ENCODE results near the gene TNS3. TPM values are rescaled to one million over a fixed set of nuclear protein-coding genes. Genes with fewer than 3 reads are reported as not detected.
"Not testable (repeated sequence)": the region's sequence is repeated elsewhere in the genome, so short reads cannot be mapped to it uniquely, and the experiment has no call there.

The TNS3 gene
- total RNA-seq, 1 donor from 2014 or later, result 92.9 TPM

DNA sequence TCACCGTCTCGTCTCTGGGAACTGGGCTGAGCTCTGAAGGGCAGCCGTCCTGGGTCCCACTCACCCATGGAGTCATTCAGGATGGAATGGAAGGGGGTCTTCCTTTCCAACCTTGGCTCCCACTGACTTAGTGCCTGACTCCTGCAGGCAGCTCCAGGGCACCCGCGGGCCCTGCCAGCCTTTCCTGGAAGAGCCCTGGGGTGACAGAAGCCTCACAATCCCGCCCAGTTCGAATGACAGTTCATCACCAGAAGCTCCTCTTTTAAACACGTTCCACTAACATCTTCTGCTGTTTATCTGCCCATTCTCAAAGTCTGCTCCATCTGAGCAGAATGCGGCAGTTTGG, 110.6 kb downstream of the TNS3 start:
- peaks cover 35% of the 10 kb centered on the region for H4K20me1 ChIP-seq (ENCODE audit: insufficient read depth, low read length)
- no peak overlapping the region for H2AFZ ChIP-seq (ENCODE audit: low read depth, low read length)
- H3K9me3 ChIP-seq (ENCODE audit: insufficient read depth, low read depth, low read length), result no peaks in the 10 kb centered on the region
- no peak overlapping the region for H3K4me3 Mint-ChIP-seq (ENCODE audit: unreplicated experiment)
- DNase-seq (ENCODE audit: low read depth), result no peak
- TF ChIP-seq, protein P1, sequence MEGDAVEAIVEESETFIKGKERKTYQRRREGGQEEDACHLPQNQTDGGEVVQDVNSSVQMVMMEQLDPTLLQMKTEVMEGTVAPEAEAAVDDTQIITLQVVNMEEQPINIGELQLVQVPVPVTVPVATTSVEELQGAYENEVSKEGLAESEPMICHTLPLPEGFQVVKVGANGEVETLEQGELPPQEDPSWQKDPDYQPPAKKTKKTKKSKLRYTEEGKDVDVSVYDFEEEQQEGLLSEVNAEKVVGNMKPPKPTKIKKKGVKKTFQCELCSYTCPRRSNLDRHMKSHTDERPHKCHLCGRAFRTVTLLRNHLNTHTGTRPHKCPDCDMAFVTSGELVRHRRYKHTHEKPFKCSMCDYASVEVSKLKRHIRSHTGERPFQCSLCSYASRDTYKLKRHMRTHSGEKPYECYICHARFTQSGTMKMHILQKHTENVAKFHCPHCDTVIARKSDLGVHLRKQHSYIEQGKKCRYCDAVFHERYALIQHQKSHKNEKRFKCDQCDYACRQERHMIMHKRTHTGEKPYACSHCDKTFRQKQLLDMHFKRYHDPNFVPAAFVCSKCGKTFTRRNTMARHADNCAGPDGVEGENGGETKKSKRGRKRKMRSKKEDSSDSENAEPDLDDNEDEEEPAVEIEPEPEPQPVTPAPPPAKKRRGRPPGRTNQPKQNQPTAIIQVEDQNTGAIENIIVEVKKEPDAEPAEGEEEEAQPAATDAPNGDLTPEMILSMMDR (IDR thresholded peaks at IDR 0.05; ENCODE audit: insufficient read depth, low read depth, low read length), result no peak
- no peak for TF ChIP-seq EZH2 (IDR thresholded peaks at IDR 0.05; ENCODE audit: insufficient read depth, low read length)
- H3K4me1 ChIP-seq (ENCODE audit: insufficient read depth, low read length), result peaks cover 15% of the 10 kb centered on the region
- H3K79me2 ChIP-seq (ENCODE audit: insufficient read depth, low read length), result peaks cover 33% of the 10 kb centered on the region
- H3K9ac ChIP-seq (ENCODE audit: low read length), result no peak overlapping the region
- H3K4me1 Mint-ChIP-seq (ENCODE audit: low read depth, unreplicated experiment), result peaks cover 21% of the 10 kb centered on the region
- no peak overlapping the region for H3K4me2 ChIP-seq (ENCODE audit: low read length)
- no peak for FAIRE-seq
- H3K4me3 ChIP-seq (ENCODE audit: insufficient read depth, low read depth, low read length), result no peak overlapping the region
- peaks cover 2% of the 10 kb centered on the region for H3K36me3 ChIP-seq (ENCODE audit: insufficient read depth, low read length)
- H3K27ac ChIP-seq (ENCODE audit: low read depth, low read length), result no peak overlapping the region
- no peaks in the 10 kb centered on the region for H3K27me3 ChIP-seq (ENCODE audit: insufficient read depth, low read length)
- no peak overlapping the region for H3K27ac Mint-ChIP-seq (ENCODE audit: unreplicated experiment)
- H3K36me3 Mint-ChIP-seq (ENCODE audit: low read depth, unreplicated experiment), result peaks cover 21% of the 10 kb centered on the region
- H3K27me3 Mint-ChIP-seq (ENCODE audit: low read depth, unreplicated experiment), result no peaks in the 10 kb centered on the region
- H3K9me3 Mint-ChIP-seq (ENCODE audit: unreplicated experiment), result no peaks in the 10 kb centered on the region

DNA sequence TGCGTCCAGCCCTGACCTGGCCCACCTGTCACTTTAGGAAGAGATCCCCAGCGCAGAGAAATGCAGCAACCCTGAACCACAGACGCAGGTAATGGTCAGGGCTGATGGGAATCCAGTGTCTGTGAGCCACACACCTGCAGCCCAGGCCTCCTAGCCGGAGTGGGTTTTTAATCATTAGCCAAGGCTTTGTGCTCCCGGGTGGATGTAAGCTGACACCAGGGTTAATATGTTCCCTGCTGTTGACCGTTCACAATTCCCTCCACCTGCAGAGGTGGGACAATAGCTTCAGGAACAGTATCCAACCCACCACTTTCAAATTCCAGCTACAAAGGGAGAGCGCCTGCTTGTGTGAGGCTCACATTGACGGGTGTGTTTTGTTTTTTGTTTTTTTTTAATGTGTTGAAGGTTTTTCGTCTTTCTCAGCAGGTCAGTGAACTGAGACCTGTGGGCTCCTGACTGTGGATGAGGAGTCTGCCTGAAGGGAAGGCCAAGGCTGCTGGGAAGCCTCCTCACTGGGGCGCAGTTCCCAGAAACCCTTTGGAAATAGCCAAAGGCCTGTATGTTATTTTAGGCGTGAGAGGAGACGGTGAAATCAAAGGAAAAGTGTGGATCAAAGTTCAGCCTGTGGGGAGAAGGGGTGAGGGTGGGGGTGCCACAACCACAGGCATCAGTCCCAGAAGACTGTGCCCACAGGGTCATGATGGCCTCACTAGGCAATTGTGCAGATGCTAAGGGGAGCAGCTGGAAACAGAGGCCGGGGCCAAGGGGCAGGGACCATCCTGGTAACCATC, 111.1 kb downstream of the TNS3 start:
- no peaks in the 10 kb centered on the region for H3K27me3 Mint-ChIP-seq (ENCODE audit: low read depth, unreplicated experiment)
- H3K27ac Mint-ChIP-seq (ENCODE audit: unreplicated experiment), result no peak overlapping the region
- no peak overlapping the region for H3K4me2 ChIP-seq (ENCODE audit: low read length)
- no peak overlapping the region for H3K4me3 Mint-ChIP-seq (ENCODE audit: unreplicated experiment)
- no peak overlapping the region for H3K4me3 ChIP-seq (ENCODE audit: insufficient read depth, low read depth, low read length)
- no peaks in the 10 kb centered on the region for H3K27me3 ChIP-seq (ENCODE audit: insufficient read depth, low read length)
- no peak overlapping the region for H3K27ac ChIP-seq (ENCODE audit: low read depth, low read length)
- peaks cover 20% of the 10 kb centered on the region for H3K36me3 Mint-ChIP-seq (ENCODE audit: low read depth, unreplicated experiment)
- TF ChIP-seq, protein P1 (IDR thresholded peaks at IDR 0.05; ENCODE audit: insufficient read depth, low read depth, low read length), result no peak
- H3K4me1 Mint-ChIP-seq (ENCODE audit: low read depth, unreplicated experiment), result peaks cover 16% of the 10 kb centered on the region
- H3K9me3 Mint-ChIP-seq (ENCODE audit: unreplicated experiment), result no peaks in the 10 kb centered on the region
- H3K9me3 ChIP-seq (ENCODE audit: insufficient read depth, low read depth, low read length), result no peaks in the 10 kb centered on the region
- peaks cover 2% of the 10 kb centered on the region for H3K36me3 ChIP-seq (ENCODE audit: insufficient read depth, low read length)
- H2AFZ ChIP-seq (ENCODE audit: low read depth, low read length), result no peak overlapping the region
- no peak for DNase-seq (ENCODE audit: low read depth)
- no peak for FAIRE-seq
- H3K4me1 ChIP-seq (ENCODE audit: insufficient read depth, low read length), result peaks cover 12% of the 10 kb centered on the region
- peaks cover 31% of the 10 kb centered on the region for H4K20me1 ChIP-seq (ENCODE audit: insufficient read depth, low read length)
- H3K9ac ChIP-seq (ENCODE audit: low read length), result no peak overlapping the region
- peaks cover 27% of the 10 kb centered on the region for H3K79me2 ChIP-seq (ENCODE audit: insufficient read depth, low read length)

DNA sequence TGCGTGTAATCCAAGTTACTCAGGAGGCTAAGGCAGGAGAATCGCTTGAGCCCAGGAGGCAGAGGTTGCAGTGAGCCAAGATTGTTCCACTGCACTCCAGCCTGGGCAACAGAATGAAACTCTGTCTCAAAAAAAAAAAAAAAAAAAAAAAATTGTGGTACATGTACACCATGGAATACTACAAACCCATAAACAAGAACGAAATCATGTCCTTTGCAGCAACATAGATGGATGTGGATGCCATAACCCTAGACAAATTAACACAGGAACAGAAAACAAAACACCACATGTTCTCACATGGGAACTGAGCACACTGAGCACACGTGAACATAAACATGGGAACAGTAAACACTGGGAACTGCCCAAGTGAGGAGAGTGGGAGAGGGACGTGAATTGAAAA, 112.1 kb downstream of the TNS3 start:
- H3K4me3 ChIP-seq (ENCODE audit: insufficient read depth, low read depth, low read length); H3K9me3 Mint-ChIP-seq (ENCODE audit: unreplicated experiment); H3K36me3 ChIP-seq (ENCODE audit: insufficient read depth, low read length); H3K4me3 Mint-ChIP-seq (ENCODE audit: unreplicated experiment); H2AFZ ChIP-seq (ENCODE audit: low read depth, low read length); DNase-seq (ENCODE audit: low read depth); H3K27ac Mint-ChIP-seq (ENCODE audit: unreplicated experiment); H3K27me3 Mint-ChIP-seq (ENCODE audit: low read depth, unreplicated experiment); H3K9me3 ChIP-seq (ENCODE audit: insufficient read depth, low read depth, low read length); FAIRE-seq; H3K27ac ChIP-seq (ENCODE audit: low read depth, low read length); H3K4me1 ChIP-seq (ENCODE audit: insufficient read depth, low read length); H3K4me2 ChIP-seq (ENCODE audit: low read length); H3K27me3 ChIP-seq (ENCODE audit: insufficient read depth, low read length); H3K9ac ChIP-seq (ENCODE audit: low read length): not testable (repeated sequence)
- Histone ChIP-seq H3K79me2 (ENCODE audit: insufficient read depth, low read length) (peaks cover 24% of the 10 kb centered on the region), H4K20me1 (ENCODE audit: insufficient read depth, low read length) (peaks cover 29% of the 10 kb centered on the region)
- Mint-ChIP-seq H3K4me1 (ENCODE audit: low read depth, unreplicated experiment) (peaks cover 20% of the 10 kb centered on the region), H3K36me3 (ENCODE audit: low read depth, unreplicated experiment) (peaks cover 19% of the 10 kb centered on the region)
